Keratinocyte (primary cell): ENCODE results near the gene ADAM21.

Experiments used
- EZH2 ChIP-seq: IDR thresholded peaks from one replicate; pipeline ENCODE4 v1.6.1; 2012; ENCODE audit warnings: inconsistent platforms, mild to moderate bottlenecking, low read length, moderate library complexity
- TF ChIP-seq, protein P1 (sequence below), 3 experiments: IDR thresholded peaks in 1 of 3; conservative IDR thresholded peaks in 1 of 3; optimal IDR thresholded peaks in 1 of 3; 2 replicates in 2 of 3; 3 replicates in 1 of 3; pipeline versions ENCODE3 to v1.5.1; 2011; ENCODE audit warnings: low read length in 3 of 3, mild to moderate bottlenecking in 3 of 3, moderate library complexity in 2 of 3, control low read depth in 1 of 3, inconsistent platforms in 1 of 3; ENCODE audit not compliant: insufficient read depth in 2 of 3; ENCODE audit errors: extremely low read depth in 1 of 3

DNA sequence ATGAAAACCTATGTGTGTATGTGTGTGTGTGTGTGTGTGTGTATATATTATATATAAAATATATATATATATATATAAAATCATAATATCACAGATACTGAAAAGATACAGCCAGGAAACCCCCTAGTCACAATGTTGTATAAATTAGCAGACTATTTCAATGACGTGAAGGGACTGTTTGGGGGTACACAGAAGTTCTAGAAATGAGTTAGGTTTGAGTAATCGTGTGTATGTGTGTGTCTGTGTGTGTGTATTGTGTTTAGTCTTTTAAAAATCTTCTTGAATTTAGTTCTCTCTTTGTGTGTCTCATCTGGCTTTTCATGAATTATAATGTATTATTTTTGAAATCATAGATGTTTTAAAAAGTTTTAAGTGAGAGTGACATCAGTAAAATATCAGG is 21.9 kb downstream of the ADAM21 start:
- no peak for TF ChIP-seq EZH2
- TF ChIP-seq, protein P1, sequence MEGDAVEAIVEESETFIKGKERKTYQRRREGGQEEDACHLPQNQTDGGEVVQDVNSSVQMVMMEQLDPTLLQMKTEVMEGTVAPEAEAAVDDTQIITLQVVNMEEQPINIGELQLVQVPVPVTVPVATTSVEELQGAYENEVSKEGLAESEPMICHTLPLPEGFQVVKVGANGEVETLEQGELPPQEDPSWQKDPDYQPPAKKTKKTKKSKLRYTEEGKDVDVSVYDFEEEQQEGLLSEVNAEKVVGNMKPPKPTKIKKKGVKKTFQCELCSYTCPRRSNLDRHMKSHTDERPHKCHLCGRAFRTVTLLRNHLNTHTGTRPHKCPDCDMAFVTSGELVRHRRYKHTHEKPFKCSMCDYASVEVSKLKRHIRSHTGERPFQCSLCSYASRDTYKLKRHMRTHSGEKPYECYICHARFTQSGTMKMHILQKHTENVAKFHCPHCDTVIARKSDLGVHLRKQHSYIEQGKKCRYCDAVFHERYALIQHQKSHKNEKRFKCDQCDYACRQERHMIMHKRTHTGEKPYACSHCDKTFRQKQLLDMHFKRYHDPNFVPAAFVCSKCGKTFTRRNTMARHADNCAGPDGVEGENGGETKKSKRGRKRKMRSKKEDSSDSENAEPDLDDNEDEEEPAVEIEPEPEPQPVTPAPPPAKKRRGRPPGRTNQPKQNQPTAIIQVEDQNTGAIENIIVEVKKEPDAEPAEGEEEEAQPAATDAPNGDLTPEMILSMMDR (optimal IDR thresholded peaks at IDR 0.05 in 1 of 3, IDR thresholded peaks at IDR 0.05 in 1 of 3, conservative IDR thresholded peaks at IDR 0.05 in 1 of 3; ENCODE audit: extremely low read depth in 1 of 3, insufficient read depth in 2 of 3, low read length in 3 of 3) = no peak
